ENCODE results near the gene DUS4L. TPM values are rescaled to one million over a fixed set of nuclear protein-coding genes. Genes with fewer than 3 reads are reported as not detected.

Gene DUS4L
- total and polyA plus RNA-seq, 2 of the 13 experiments (the other 11 are each of a cell fraction or from before 2014, with no cell fraction given), result 5.6 to 9.8 TPM

- TF ChIP-seq, protein P1, sequence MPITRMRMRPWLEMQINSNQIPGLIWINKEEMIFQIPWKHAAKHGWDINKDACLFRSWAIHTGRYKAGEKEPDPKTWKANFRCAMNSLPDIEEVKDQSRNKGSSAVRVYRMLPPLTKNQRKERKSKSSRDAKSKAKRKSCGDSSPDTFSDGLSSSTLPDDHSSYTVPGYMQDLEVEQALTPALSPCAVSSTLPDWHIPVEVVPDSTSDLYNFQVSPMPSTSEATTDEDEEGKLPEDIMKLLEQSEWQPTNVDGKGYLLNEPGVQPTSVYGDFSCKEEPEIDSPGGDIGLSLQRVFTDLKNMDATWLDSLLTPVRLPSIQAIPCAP (CRISPR knock-in tag; IDR thresholded peaks at IDR 0.05; ENCODE audit: low read depth), result no peak
- peak; percentile 73 for TF ChIP-seq SALL1 (CRISPR knock-in tag; IDR thresholded peaks at IDR 0.05)
- TF ChIP-seq PRDM10 (CRISPR knock-in tag; IDR thresholded peaks at IDR 0.05; ENCODE audit: low read depth), result no peak
- TF ChIP-seq, protein P2, sequence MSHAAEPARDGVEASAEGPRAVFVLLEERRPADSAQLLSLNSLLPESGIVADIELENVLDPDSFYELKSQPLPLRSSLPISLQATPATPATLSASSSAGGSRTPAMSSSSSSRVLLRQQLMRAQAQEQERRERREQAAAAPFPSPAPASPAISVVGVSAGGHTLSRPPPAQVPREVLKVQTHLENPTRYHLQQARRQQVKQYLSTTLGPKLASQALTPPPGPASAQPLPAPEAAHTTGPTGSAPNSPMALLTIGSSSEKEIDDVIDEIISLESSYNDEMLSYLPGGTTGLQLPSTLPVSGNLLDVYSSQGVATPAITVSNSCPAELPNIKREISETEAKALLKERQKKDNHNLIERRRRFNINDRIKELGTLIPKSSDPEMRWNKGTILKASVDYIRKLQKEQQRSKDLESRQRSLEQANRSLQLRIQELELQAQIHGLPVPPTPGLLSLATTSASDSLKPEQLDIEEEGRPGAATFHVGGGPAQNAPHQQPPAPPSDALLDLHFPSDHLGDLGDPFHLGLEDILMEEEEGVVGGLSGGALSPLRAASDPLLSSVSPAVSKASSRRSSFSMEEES (CRISPR knock-in tag; IDR thresholded peaks at IDR 0.05), result 0 out of 2 replicates have a peak, but pooled peaks have one; percentile 12
- TF ChIP-seq PHF8 (CRISPR knock-in tag; IDR thresholded peaks at IDR 0.05), result peak; percentile 73
- TF ChIP-seq HDAC2 (CRISPR knock-in tag; IDR thresholded peaks at IDR 0.05), result no peak
- no peak for TF ChIP-seq HES4 (CRISPR knock-in tag; IDR thresholded peaks at IDR 0.05; ENCODE audit: borderline replicate concordance)
- no peak for TF ChIP-seq PAWR (CRISPR knock-in tag; IDR thresholded peaks at IDR 0.05; ENCODE audit: borderline replicate concordance)
- peak; percentile 87 for TF ChIP-seq PATZ1 (CRISPR knock-in tag; IDR thresholded peaks at IDR 0.05)
- no peak for TF ChIP-seq TGIF2 (CRISPR knock-in tag; IDR thresholded peaks at IDR 0.05)
- TF ChIP-seq EZH2 (conservative IDR thresholded peaks at IDR 0.05; ENCODE audit: low read depth, low read length), result no peak
- TF ChIP-seq ZSCAN25 (CRISPR knock-in tag; IDR thresholded peaks at IDR 0.05), result no peak
- TF ChIP-seq CENPT (CRISPR knock-in tag; IDR thresholded peaks at IDR 0.05; ENCODE audit: low read depth), result no peak
- no peak for TF ChIP-seq SP5 (CRISPR knock-in tag; IDR thresholded peaks at IDR 0.05; ENCODE audit: borderline replicate concordance, low read depth)
- no peak for TF ChIP-seq IKZF4 (CRISPR knock-in tag; IDR thresholded peaks at IDR 0.05; ENCODE audit: borderline replicate concordance, low read depth, not compliant biosample characterization)
- no peak for TF ChIP-seq KDM5A (IDR thresholded peaks at IDR 0.05; ENCODE audit: borderline replicate concordance, low read length)
- TF ChIP-seq ZFYVE20 (CRISPR knock-in tag; IDR thresholded peaks at IDR 0.05; ENCODE audit: borderline replicate concordance, low read depth), result peak; percentile 66; the same call in 1 of the 2 replicates
- TF ChIP-seq, protein P3, sequence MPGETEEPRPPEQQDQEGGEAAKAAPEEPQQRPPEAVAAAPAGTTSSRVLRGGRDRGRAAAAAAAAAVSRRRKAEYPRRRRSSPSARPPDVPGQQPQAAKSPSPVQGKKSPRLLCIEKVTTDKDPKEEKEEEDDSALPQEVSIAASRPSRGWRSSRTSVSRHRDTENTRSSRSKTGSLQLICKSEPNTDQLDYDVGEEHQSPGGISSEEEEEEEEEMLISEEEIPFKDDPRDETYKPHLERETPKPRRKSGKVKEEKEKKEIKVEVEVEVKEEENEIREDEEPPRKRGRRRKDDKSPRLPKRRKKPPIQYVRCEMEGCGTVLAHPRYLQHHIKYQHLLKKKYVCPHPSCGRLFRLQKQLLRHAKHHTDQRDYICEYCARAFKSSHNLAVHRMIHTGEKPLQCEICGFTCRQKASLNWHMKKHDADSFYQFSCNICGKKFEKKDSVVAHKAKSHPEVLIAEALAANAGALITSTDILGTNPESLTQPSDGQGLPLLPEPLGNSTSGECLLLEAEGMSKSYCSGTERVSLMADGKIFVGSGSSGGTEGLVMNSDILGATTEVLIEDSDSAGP (CRISPR knock-in tag; IDR thresholded peaks at IDR 0.05; ENCODE audit: borderline replicate concordance), result peak; percentile 50
- no peak for TF ChIP-seq JDP2 (CRISPR knock-in tag; IDR thresholded peaks at IDR 0.05; ENCODE audit: borderline replicate concordance)
Observed at GRCh38 chr7:107579885-107580715, 16.3 kb downstream of the DUS4L start, which contains the start of gene BCAP29 (continued).
